Measurements from ENCODE around the gene ARL3.

DNA sequence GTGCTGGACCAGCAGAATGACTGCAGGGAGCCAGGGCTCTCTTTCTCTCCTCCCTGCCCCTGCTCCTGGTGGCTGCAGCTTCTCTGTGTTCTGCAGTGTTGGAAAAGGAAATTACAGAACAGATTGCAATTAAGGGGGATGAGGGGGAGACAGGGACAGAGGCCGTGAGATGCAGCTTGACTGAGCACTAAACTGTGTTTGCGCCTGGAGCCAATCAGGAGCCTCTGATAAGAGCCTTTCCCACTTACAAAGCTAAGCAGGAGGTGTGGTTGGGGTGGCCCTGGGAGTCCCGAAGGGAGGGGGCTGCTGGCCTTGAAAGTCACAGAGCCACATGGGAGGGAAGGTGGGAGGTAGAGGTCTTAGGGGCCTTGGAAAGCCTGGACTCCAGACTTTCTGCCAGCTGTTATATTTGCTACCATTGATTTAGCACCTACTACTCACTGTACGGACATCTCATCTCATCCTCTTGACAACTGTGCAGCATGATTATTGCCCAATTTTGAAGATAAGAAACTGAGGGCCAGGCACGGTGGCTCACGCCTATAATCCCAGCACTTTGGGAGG lies 43.2 kb downstream of the ARL3 start:
- TF ChIP-seq, protein P1, sequence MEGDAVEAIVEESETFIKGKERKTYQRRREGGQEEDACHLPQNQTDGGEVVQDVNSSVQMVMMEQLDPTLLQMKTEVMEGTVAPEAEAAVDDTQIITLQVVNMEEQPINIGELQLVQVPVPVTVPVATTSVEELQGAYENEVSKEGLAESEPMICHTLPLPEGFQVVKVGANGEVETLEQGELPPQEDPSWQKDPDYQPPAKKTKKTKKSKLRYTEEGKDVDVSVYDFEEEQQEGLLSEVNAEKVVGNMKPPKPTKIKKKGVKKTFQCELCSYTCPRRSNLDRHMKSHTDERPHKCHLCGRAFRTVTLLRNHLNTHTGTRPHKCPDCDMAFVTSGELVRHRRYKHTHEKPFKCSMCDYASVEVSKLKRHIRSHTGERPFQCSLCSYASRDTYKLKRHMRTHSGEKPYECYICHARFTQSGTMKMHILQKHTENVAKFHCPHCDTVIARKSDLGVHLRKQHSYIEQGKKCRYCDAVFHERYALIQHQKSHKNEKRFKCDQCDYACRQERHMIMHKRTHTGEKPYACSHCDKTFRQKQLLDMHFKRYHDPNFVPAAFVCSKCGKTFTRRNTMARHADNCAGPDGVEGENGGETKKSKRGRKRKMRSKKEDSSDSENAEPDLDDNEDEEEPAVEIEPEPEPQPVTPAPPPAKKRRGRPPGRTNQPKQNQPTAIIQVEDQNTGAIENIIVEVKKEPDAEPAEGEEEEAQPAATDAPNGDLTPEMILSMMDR (conservative IDR thresholded peaks at IDR 0.05 in 1 of 2, IDR thresholded peaks at IDR 0.05 in 1 of 2; ENCODE audit: extremely low read depth in 1 of 2, insufficient read depth in 1 of 2, low read depth in 1 of 2, low read length in 2 of 2) = no peak
- no peak for TF ChIP-seq EZH2 (IDR thresholded peaks at IDR 0.05; ENCODE audit: borderline replicate concordance, low read length)

Measured in mammary epithelial cell (primary cell).